Endothelial cell of umbilical vein (primary cell): Measurements from ENCODE around the gene NSMCE1. TPM values are rescaled to one million over a fixed set of nuclear protein-coding genes. Genes with fewer than 3 reads are reported as not detected.

Experiments used
- BruUV-seq: library from RNA; stranded (reverse); fragments of 400-500 nt; replicated peaks from 2 replicates; lab custom pipeline; 2021; lab: Mats Ljungman, UMichigan
- CTCF ChIA-PET: fragments of 300-600, 350-600 bp; sonication (Branson Sonifier 250); formaldehyde crosslinking; loops from one replicate; lab custom pipeline; 2021; ENCODE audit warnings: antibody characterized with exemption, inconsistent platforms; lab: Charles Lee
- POLR2A ChIA-PET: fragments of 300-600, 350-600 bp; sonication (Branson Sonifier 250); formaldehyde crosslinking; loops from one replicate; lab custom pipeline; 2021; ENCODE audit warnings: antibody characterized with exemption, inconsistent platforms; lab: Charles Lee
- DNase-seq: peaks from one replicate; pipeline ENCODE4 v3.0.0-alpha.2; 2011; ENCODE audit warnings: low read depth, low spot score
- FAIRE-seq: peaks from 2 replicates; lab custom pipeline; 2011; peaks lifted over from hg19 to GRCh38; lab: Jason Lieb, UNC
- H2AFZ ChIP-seq: 2 replicates; pipeline ENCODE4 v1.6.0; 2012; ENCODE audit warnings: low read depth, low read length, control low read depth, inconsistent platforms
- H3K27ac ChIP-seq: 2 replicates; pipeline ENCODE4 v1.5.1; 2011; ENCODE audit warnings: low read depth, mild to moderate bottlenecking, control low read depth, low read length, moderate library complexity; ENCODE audit not compliant: insufficient read depth
- H3K27me3 ChIP-seq, 2 experiments: 2 replicates each; pipeline versions ENCODE4 v1.6.0 to v1.6.1; 2011; ENCODE audit warnings: low read length in 2 of 2, mixed read lengths in 1 of 2; ENCODE audit not compliant: control insufficient read depth in 2 of 2, insufficient read depth in 2 of 2
- H3K36me3 ChIP-seq, 2 experiments: 2 replicates in 1 of 2; 3 replicates in 1 of 2; pipeline ENCODE4 v1.5.1; 2011; ENCODE audit warnings: low read length in 2 of 2, mild to moderate bottlenecking in 1 of 2, moderate library complexity in 1 of 2; ENCODE audit not compliant: control insufficient read depth in 2 of 2, insufficient read depth in 2 of 2; ENCODE audit errors: extremely low read depth in 1 of 2
- H3K4me1 ChIP-seq: 3 replicates; pipeline ENCODE4 v1.5.1; 2011; ENCODE audit warnings: mild to moderate bottlenecking, low read length; ENCODE audit not compliant: control insufficient read depth, insufficient read depth; ENCODE audit errors: extremely low read depth
- H3K4me2 ChIP-seq: 2 replicates; pipeline ENCODE4 v1.6.1; 2011; ENCODE audit warnings: low read length, control low read depth, mixed read lengths; ENCODE audit not compliant: insufficient read depth
- H3K4me3 ChIP-seq, 3 experiments: fragments of 200-600 bp in 1 of 3; sonication (generic), shearing (Covaris generic) in 1 of 3; replicated peaks in 1 of 3; 2 replicates each; pipeline ENCODE4 v1.5.1; 2011 to 2016; ENCODE audit warnings: control low read depth in 3 of 3, low read length in 3 of 3, mild to moderate bottlenecking in 2 of 3, inconsistent platforms in 1 of 3, low read depth in 1 of 3, moderate library complexity in 1 of 3; ENCODE audit not compliant: insufficient read depth in 1 of 3
- H3K79me2 ChIP-seq: 2 replicates; pipeline ENCODE4 v1.6.0; 2012; ENCODE audit warnings: low read length, inconsistent platforms; ENCODE audit not compliant: control insufficient read depth, insufficient read depth
- H3K9ac ChIP-seq: replicated peaks from 2 replicates; pipeline ENCODE3; 2011; ENCODE audit warnings: low read length, control low read depth; ENCODE audit not compliant: insufficient read depth; ENCODE audit errors: extremely low read depth
- H3K9me1 ChIP-seq: replicated peaks from 3 replicates; pipeline ENCODE4 v1.6.0; 2011; ENCODE audit warnings: mild to moderate bottlenecking, low read length; ENCODE audit not compliant: control insufficient read depth, insufficient read depth; ENCODE audit errors: extremely low read depth
- H3K9me3 ChIP-seq: replicated peaks from 2 replicates; pipeline ENCODE4 v1.5.1; 2012; ENCODE audit warnings: low read length, inconsistent platforms; ENCODE audit not compliant: control insufficient read depth, insufficient read depth
- H4K20me1 ChIP-seq: replicated peaks from 2 replicates; pipeline ENCODE3; 2011; ENCODE audit warnings: mild to moderate bottlenecking, low read length; ENCODE audit not compliant: control insufficient read depth, insufficient read depth; ENCODE audit errors: extremely low read depth
- FOS ChIP-seq: IDR thresholded peaks from 2 replicates; pipeline ENCODE4 v1.6.1; 2011; ENCODE audit warnings: mild to moderate bottlenecking, low read length, moderate library complexity, borderline replicate concordance; ENCODE audit not compliant: insufficient read depth
- GATA2 ChIP-seq: IDR thresholded peaks from 2 replicates; pipeline ENCODE4 v1.7.0; 2011; ENCODE audit warnings: low read depth, mild to moderate bottlenecking, moderate library complexity, mixed read lengths, low read length; ENCODE audit not compliant: insufficient read length, insufficient read depth
- JUN ChIP-seq: IDR thresholded peaks from 2 replicates; pipeline ENCODE4 v1.6.1; 2011; ENCODE audit warnings: borderline replicate concordance, low read depth; ENCODE audit not compliant: insufficient read length, insufficient read depth
- MAX ChIP-seq: IDR thresholded peaks from 2 replicates; pipeline ENCODE4 v1.6.1; 2011; ENCODE audit not compliant: insufficient read depth, insufficient read length
- MYC ChIP-seq: IDR thresholded peaks from one replicate; pipeline ENCODE4 v1.6.1; 2011; ENCODE audit warnings: mild to moderate bottlenecking, low read depth, low read length
- POLR2A ChIP-seq: IDR thresholded peaks from 2 replicates; pipeline ENCODE4 v1.6.1; 2012; ENCODE audit warnings: low read depth, mild to moderate bottlenecking, control low read depth, low read length
- dilution Hi-C: fragments of 300-500 bp; cut with MboI; formaldehyde crosslinking; loops from one replicate; pipeline ENCODE4 v1.15.0; 2019; ENCODE audit warnings: low sequenced_read_pairs; ENCODE audit not compliant: extremely low pct_ligation_motif_present
- intact Hi-C: fragments of 100-400 bp; cut with micrococcal nuclease; formaldehyde crosslinking; loops from one replicate; pipeline ENCODE4 v1.10.0; 2022
- polyA plus RNA-seq, 4 experiments: library from polyadenylated mRNA; depleted of rRNA in 3 of 4; stranded (reverse) in 3 of 4; unstranded in 1 of 4; fragments of >200 nt; gene quantifications; 2 replicates each; pipeline versions ENCODE4 v1.2.1 to v1.2.3, GENCODE V29; 2011 to 2012; ENCODE audit warnings: missing spikeins in 1 of 4
- total RNA-seq: library from RNA; stranded (reverse); gene quantifications from 2 replicates; pipeline ENCODE4 v1.2.3, GENCODE V29; 2021

NSMCE1 gene
- total and polyA plus RNA-seq, 2 donors (not counting 3 experiments of a cell fraction or from before 2014, with no cell fraction given), result 23.8 to 42.0 TPM

- no peak for FAIRE-seq
- POLR2A ChIA-PET, result interaction anchor here (0.8 kb wide), 1 partner anchor 9 kb away, joined by 5 read pairs; no protein-coding TSS in a partner anchor
- no peaks in the 10 kb centered on the region for H4K20me1 ChIP-seq
- intact Hi-C loops (no loop called here), dilution Hi-C loops (no loop called here)
- TF ChIP-seq MAX (no peak), GATA2 (no peak), FOS (no peak)
- H3K4me3 ChIP-seq, result no peak overlapping the region
- H3K36me3 ChIP-seq, result no peaks in the 10 kb centered on the region
- H3K9me1 ChIP-seq, result no peaks in the 10 kb centered on the region
- peaks cover 5 to 6% of the 10 kb centered on the region in 2 experiments for H3K27me3 ChIP-seq
- H3K27ac ChIP-seq, result no peak overlapping the region
- no peak for DNase-seq
- H3K9me3 ChIP-seq, result no peaks in the 10 kb centered on the region
- H3K4me2 ChIP-seq, result no peak overlapping the region
- no peaks in the 10 kb centered on the region for H3K4me1 ChIP-seq
- no peaks in the 10 kb centered on the region for H3K79me2 ChIP-seq
- BruUV-seq, result no TSS peak
- CTCF ChIA-PET, result interaction anchor here (1.0 to 4.2 kb wide), 2 partner anchors 10 to 176 kb away, joined by 4 to 16 read pairs; no protein-coding TSS in a partner anchor
- H2AFZ ChIP-seq, result no peak overlapping the region
- no peak overlapping the region for H3K9ac ChIP-seq
Observed at GRCh38 chr16:27190316-27190871, 78.2 kb downstream of the NSMCE1 start.

GRCh38 chr16:27189335-27189972 lies 79.1 kb downstream of the NSMCE1 start:
- H3K36me3 ChIP-seq, result no peaks in the 10 kb centered on the region
- no peaks in the 10 kb centered on the region for H3K9me3 ChIP-seq
- H3K79me2 ChIP-seq, result no peaks in the 10 kb centered on the region
- intact Hi-C loops (no loop called here), dilution Hi-C loops (no loop called here)
- no peak overlapping the region for H2AFZ ChIP-seq
- POLR2A ChIA-PET, result no interaction called here
- H3K9me1 ChIP-seq, result no peaks in the 10 kb centered on the region
- DNase-seq (no peak), FAIRE-seq (no peak)
- H4K20me1 ChIP-seq, result no peaks in the 10 kb centered on the region
- H3K4me3 ChIP-seq, result no peak overlapping the region
- no peak overlapping the region for H3K9ac ChIP-seq
- BruUV-seq, result no TSS peak
- CTCF ChIA-PET, result interaction anchor here (4.2 kb wide), 1 partner anchor 9 kb away, joined by 16 read pairs; no protein-coding TSS in a partner anchor
- H3K4me2 ChIP-seq, result no peak overlapping the region
- TF ChIP-seq MYC (no peak), POLR2A (no peak), JUN (no peak)
- H3K4me1 ChIP-seq, result no peaks in the 10 kb centered on the region
- peaks cover 4 to 5% of the 10 kb centered on the region in 2 experiments for H3K27me3 ChIP-seq
- H3K27ac ChIP-seq, result no peak overlapping the region
